IPS-15b (cell line): Measurements from ENCODE around the gene ZFYVE28.

Experiments
- H3K27me3 ChIP-seq: one replicate; pipeline ENCODE4 v1.6.1; 2013; ENCODE audit warnings: low read length; ENCODE audit not compliant: control insufficient read depth, insufficient read depth
- H3K36me3 ChIP-seq: one replicate; pipeline ENCODE4 v1.6.1; 2013; ENCODE audit warnings: low read length; ENCODE audit not compliant: control insufficient read depth, insufficient read depth
- H3K4me1 ChIP-seq: one replicate; pipeline ENCODE4 v1.6.1; 2013; ENCODE audit warnings: mild to moderate bottlenecking, low read length; ENCODE audit not compliant: control insufficient read depth, insufficient read depth
- H3K4me3 ChIP-seq: one replicate; pipeline ENCODE4 v1.5.1; 2013; ENCODE audit warnings: low read depth, low read length
- H3K9ac ChIP-seq: one replicate; pipeline ENCODE4 v1.6.1; 2013; ENCODE audit warnings: low read depth, mild to moderate bottlenecking, low read length
- H3K9me3 ChIP-seq: one replicate; pipeline ENCODE4 v1.6.1; 2013; ENCODE audit warnings: mild to moderate bottlenecking, low read length; ENCODE audit not compliant: control insufficient read depth, insufficient read depth

ZFYVE28 gene

DNA sequence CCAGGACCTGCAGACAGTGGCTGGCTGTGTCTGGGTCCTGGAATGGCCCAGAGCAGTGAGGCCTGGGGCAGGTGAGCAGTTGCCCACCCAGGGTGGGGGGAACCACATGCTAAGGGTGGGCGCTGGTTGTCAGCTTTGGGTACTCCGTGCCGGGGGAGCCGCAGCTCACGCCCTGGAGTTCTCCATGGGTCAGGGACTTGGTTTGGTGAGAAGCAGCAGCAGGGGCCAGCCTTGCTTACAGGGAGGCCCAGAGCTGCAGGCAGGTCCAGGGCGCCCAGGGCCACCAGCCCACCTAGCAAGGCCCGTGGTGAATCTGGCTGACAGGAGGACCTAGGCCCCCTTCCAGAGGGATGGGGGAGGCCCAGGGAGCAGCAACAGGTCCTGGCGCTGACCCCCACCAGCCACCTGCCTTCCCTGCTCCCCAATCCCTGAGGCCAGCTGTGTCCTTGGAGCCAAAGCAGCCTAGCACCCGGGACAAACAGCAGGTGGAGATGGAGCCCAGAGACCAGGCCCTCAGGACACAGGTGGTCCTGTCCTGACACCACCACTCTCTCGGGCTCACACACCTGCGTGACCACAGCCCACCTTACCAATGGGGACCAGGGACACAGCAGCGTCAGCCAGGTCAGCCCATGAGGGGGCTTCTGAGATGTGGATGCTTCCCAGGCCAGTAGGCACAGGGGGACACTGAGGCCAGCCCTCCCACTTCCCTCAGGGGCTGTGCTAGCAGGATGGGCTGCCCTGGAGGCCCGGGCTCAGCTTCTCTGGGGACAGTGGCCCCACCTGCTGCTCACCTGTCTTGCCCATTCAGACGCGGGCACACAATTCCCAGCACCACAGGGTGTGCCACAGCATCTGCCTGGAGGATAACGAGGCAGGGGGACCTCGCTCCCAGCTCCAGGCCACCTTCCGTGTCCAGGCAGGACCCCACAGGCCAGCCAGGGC is 160.1 kb downstream of the ZFYVE28 start:
- Histone ChIP-seq H3K4me1 (no peaks in the 10 kb centered on the region), H3K36me3 (peaks cover 11% of the 10 kb centered on the region), H3K4me3 (no peak overlapping the region), H3K27me3 (no peaks in the 10 kb centered on the region), H3K9ac (peak overlapping the region; percentile 26), H3K9me3 (no peaks in the 10 kb centered on the region)

DNA sequence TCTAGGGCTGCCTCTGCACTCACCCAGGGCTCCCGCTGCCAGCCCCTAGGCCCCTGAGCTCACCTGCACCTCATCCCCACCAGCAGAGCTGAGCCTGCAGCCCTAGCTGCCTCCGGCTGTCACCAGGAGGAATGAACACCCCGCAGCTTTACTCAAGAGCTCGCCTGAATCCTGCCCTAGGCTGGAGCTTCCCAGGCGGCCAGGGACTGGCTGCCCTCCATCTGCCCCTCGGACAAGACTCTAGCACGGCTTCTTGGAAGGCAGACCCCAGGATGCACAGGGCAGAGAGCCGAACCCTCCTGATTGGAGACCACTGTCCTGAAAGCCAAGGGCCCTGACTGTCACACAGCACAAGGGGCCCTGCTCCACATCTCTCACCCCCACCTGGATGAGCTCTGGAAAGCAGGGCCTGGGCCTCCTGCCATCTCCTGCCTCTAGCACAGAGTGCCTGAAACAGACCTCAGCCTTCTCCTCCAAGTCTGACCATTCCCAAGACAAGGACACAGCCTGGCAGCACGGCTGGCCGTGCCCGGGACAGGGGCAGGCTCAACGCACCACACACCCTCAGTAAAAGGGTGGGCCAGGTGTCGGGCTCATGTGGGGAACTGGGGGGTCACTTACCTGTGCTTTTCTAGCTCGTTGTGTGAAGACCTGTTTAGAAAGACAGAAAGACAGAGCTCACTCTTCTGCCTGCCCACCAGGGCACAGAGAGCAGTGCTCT is 160.9 kb downstream of the ZFYVE28 start:
- H3K4me1 ChIP-seq: no peaks in the 10 kb centered on the region
- H3K4me3 ChIP-seq: no peak overlapping the region
- H3K27me3 ChIP-seq: no peaks in the 10 kb centered on the region
- H3K9me3 ChIP-seq: no peaks in the 10 kb centered on the region
- H3K36me3 ChIP-seq: peaks cover 11% of the 10 kb centered on the region
- no peak overlapping the region for H3K9ac ChIP-seq

DNA sequence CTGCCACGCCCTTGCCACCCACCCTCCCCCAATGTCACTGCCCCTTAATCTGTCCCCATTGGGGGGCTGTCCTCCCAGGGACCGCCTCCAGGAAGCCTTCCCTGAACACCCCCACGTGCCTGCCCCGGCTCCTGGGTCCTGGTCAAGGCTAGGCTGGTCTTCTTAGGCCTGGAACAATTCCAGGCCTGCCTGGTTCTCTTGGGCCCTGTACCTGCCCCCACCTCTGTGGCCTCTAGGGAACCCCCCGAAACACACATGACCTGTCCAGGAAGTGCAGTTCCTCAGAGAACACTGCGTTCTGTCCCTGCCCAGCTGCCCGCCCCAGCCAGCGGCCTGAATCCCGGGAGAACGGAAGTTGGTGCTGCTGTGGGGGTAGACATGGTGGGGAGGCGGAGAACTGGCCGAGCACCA is 161.7 kb downstream of the ZFYVE28 start:
- Histone ChIP-seq H3K4me3 (no peak overlapping the region), H3K4me1 (no peaks in the 10 kb centered on the region), H3K27me3 (no peaks in the 10 kb centered on the region), H3K9ac (no peak overlapping the region), H3K9me3 (no peaks in the 10 kb centered on the region), H3K36me3 (peaks cover 11% of the 10 kb centered on the region)

DNA sequence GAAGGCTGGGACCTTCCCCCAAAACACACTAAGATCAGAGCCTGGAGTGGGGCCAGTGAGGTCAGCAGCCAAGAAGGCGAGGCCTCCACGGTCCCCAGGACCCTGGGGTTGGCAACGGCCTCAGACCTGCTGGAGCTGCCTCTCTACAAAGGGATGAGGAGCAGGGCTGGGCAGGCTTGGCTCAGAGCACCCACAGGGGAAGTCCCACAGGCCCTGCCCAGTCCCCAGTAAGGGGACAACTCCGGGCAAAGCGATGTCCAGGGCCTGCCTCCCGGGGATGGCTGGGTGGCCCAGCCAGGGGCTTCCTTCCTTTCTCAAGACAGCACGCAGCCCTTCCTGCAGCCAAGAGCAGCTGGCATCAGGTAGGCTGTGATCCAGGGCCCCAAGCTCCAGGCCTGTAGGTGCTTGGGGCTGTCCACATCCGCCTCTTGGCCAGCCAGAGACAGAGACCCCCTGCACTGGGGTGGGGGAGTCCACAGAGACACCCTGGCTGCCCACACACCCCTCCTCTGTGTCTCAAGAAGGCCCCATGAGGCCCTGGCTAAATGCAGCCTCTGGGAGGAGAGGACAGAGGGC is 162.2 kb downstream of the ZFYVE28 start:
- Histone ChIP-seq H3K9ac (no peak overlapping the region), H3K4me1 (no peaks in the 10 kb centered on the region), H3K9me3 (no peaks in the 10 kb centered on the region), H3K27me3 (no peaks in the 10 kb centered on the region), H3K36me3 (peaks cover 11% of the 10 kb centered on the region), H3K4me3 (no peak overlapping the region)

DNA sequence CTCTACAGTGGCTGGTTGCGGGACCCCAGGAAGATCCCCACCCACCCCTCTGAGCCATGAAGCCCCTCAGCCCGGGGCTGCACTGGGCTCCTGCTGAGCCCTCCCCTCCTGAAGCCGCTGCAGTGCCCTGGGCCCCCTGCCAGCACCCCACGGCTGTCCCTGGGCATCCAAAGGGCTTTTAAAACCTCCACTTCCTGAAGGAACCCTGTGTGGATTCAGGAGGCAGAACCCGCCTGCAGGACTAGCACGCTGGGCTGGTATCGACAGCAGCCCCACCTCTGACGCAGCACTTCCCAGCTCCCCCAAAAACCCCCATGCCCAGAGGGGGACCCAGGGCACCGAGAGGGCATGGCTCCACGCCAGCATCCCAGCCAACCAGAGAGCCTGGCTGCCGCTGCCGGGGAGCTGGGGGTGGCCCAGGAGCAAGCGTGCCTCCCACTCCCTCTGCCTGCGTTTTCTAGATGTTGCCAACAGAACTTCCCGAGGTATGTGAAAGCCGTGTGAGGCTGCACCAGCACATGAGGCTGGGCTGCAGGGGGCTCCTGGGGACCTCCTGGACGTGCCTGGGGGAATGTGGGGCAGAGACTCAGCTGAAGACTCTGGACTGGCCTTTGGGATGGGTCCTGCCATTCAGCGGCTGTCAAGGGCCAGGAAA is 162.8 kb downstream of the ZFYVE28 start:
- H3K27me3 ChIP-seq: no peaks in the 10 kb centered on the region
- peaks cover 12% of the 10 kb centered on the region for H3K36me3 ChIP-seq
- no peaks in the 10 kb centered on the region for H3K4me1 ChIP-seq
- no peak overlapping the region for H3K9ac ChIP-seq
- no peaks in the 10 kb centered on the region for H3K9me3 ChIP-seq
- H3K4me3 ChIP-seq: no peak overlapping the region

DNA sequence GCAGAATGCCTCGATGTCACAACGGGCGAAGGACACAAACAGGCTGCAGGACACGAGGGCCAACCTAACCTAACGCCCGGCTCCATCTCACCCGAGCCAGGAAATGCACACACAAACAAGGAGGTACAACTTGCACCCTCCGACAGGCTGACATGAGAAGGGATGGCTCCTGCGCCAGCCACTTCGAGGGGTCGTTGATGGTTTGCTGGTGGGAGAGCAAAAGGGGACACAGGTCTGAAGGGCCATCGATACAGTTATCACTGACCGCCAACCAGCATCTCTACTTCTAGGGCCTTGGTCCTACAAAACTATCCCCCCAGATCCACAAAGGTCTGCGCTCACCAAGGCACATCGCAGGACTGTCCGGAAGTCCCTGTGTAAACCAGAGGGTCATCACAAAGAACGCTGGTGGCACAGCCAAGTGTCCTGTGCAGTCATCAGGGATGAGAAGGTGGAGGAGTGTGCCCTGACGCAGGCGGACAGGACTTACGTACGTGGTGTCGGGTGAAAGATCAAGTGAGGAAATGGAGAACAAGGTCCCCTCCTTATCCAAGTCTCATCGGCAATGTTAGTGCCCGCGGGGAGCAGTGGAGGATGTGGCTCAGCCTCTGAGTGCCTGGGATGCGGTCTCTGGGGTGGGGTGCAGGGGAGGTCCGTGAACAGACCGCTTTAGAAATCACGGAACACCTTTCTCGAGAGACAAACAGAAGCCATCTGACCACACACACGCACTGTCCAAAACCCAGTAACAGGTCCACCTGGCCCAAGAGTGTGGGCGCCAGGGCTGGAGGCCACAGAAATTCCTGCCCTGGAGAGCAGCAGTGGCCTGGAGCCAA is 163.6 kb downstream of the ZFYVE28 start:
- no peak overlapping the region for H3K4me3 ChIP-seq
- no peaks in the 10 kb centered on the region for H3K4me1 ChIP-seq
- no peaks in the 10 kb centered on the region for H3K9me3 ChIP-seq
- no peaks in the 10 kb centered on the region for H3K27me3 ChIP-seq
- H3K36me3 ChIP-seq: peaks cover 13% of the 10 kb centered on the region
- H3K9ac ChIP-seq: no peak overlapping the region

DNA sequence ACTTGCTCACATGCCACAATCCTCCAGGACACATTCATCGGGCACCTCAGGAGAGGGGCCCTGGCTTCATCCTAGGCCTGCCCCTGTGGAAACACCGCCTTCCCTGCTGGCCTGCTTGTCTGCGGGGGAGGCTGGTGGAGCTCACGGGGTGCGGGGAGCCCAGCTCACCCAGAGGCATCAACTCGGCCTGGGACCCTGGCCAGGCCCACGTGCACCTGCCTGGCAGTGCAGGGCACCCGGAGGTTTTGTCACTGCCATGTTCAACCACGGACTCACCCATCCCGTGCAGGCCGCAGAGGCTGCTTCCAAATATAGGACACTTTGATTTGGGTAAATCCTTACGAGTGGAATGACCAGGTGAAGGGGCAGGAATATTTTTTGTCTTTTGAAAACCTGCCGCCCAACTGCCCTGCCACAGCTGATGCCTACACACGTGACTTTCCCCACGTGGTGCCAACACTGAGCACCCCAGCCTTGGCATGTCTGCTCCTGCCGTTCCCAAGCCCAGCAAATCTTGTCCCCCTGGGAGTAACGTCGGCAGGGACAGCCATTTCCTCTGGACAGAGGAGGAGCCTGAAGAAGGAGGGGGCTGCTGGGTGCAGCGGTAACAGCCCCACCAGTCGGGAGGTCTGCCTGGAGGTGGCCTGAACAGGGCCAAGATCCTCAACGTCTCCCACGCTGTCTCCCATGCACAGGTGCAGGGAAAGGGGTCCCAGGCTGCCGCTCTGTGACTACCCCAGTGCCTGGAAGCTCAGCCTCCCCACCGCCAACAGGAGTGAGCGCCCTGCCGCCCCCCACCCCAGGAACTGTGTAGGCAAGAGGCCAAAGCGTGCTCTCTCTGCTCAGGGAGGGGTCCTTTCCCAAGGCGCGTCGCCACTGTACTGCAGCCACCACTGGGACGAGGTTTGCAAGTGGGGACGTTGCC is 165.0 kb downstream of the ZFYVE28 start:
- Histone ChIP-seq H3K36me3 (peaks cover 7% of the 10 kb centered on the region), H3K9ac (no peak overlapping the region), H3K4me3 (no peak overlapping the region), H3K27me3 (no peaks in the 10 kb centered on the region), H3K4me1 (no peaks in the 10 kb centered on the region), H3K9me3 (no peaks in the 10 kb centered on the region)

DNA sequence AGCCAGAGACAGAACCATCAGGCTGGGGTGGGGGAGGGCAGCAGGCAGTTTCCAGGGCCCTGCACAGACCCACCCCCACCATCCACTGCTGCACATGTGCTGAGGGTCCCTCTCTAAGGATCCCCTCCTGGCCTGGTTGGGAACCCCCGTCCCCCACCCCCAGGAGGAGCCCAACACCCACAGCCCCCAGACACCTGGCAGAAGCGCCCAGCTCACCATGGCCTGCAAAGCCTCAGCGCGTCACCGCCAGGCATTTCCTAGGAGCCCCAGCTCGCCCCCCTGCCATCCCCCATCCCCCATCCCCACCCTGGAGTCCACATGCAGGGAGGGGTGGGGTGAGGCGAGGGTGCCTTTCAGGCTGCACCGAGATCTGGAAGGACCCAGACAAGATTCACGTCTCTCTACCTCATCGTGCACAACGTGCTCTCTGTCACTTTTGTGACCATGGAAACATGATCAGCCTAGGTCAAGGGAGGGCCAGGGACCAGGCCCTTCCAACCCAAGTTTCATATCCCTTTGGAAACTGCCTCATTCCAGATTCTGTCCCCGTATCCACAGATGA is 165.8 kb downstream of the ZFYVE28 start:
- no peak overlapping the region for H3K9ac ChIP-seq
- H3K36me3 ChIP-seq: peaks cover 6% of the 10 kb centered on the region
- H3K27me3 ChIP-seq: no peaks in the 10 kb centered on the region
- H3K9me3 ChIP-seq: no peaks in the 10 kb centered on the region
- no peak overlapping the region for H3K4me3 ChIP-seq
- H3K4me1 ChIP-seq: no peaks in the 10 kb centered on the region

DNA sequence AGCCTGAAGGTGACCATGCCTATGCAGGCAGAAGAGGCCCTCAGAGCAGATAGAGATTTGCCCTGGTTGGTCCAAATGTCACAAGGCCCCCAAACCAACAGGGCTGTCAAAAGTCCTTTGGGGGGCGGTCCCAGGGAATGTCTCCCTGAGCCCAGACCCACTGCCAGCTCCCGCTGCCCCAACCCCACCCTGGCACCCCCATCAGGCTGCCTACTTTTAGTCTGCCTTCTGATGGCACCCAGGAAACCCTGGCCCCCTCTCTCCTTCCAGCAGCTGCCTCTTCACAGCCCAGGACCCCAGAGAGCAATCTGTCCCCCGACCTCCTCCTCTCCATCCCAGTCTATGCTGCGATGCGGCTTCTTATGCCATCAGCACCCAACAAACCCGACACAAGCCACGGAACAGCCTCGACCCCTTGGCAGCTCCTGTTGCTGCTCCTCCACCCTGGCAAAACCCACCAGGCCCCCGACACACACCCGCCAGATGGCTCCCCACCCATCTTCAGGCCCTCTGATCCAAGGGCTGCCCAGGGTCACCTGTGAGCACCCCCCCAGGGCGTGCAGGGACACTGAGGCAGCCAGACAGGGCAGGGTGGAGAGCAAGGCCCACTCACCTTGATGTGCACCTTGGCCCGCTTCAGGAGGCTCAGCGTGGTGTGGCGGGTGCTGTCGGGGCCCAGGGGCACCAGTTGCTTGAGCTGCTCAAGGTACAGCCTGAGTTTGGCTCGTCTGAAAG is 166.5 kb downstream of the ZFYVE28 start:
- Histone ChIP-seq H3K4me1 (no peaks in the 10 kb centered on the region), H3K27me3 (no peaks in the 10 kb centered on the region), H3K4me3 (no peak overlapping the region), H3K36me3 (peaks cover 6% of the 10 kb centered on the region), H3K9ac (no peak overlapping the region), H3K9me3 (no peaks in the 10 kb centered on the region)
